ENCODE measurements around the gene CELF2. TPM values are rescaled to one million over a fixed set of nuclear protein-coding genes. Genes with fewer than 3 reads are reported as not detected.

Gene CELF2
- total RNA-seq, 1 donor from 2014 or later = 4.2 TPM

DNA sequence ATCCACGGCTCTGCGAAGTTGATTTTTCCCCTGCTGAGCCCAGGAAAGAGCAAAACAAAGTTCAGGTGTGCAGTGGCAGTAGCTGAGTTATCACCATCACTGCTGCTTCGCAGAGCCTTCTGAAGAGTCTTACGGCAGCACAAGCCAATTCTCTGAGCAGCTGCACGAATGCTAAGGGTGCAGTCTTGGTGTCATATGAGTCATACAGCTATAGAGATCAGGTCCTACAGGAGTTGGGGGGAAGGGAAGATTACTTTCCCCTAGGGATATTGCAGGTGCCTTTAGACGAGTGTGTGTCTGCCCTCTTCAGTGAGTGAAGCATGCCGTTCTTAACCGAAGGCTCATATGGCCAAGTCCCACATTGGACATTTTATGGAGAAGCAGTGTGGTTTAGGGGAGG is 227.8 kb downstream of the CELF2 start:
- no peak for DNase-seq (ENCODE audit: low read depth in 2 of 2)

GRCh38 chr10:11245981-11246590 is 228.4 kb downstream of the CELF2 start:
- no peak for DNase-seq (ENCODE audit: low read depth in 2 of 2)

GRCh38 chr10:11246752-11247467 is 229.2 kb downstream of the CELF2 start:
- no peak for DNase-seq (ENCODE audit: low read depth in 2 of 2)

DNA sequence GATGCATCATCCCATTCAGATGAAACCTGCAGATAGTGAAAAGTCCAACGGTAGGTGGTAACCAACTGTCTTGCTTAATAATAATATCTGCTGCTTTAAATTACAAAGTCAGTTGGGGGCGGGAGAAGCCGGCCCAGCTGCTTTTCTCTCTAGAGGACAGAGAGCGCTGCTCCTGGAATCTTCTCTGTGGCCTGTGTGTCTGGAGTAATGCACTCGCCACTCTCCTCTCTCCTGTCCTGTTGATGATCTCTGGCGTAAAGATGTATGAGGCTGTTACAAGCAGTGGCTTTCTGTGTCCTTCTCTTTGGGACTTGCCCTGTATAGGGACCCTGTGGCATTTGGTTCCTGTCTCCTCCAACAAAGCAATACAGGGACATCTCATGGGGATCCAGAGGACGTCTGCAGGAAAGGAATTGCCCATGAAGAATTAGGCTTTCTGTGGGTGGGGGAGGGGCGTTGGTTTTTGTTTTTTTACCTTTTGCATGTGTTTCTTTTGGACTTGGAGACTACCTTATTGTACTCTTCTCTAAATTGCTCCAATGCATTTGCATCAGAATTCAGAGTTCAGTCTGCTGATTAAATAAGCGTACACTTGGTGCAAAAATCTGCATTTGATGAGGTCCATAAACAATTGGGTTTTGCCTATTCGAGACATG is 231.6 kb downstream of the CELF2 start:
- DNase-seq (ENCODE audit: low read depth in 2 of 2) = no peak

DNA sequence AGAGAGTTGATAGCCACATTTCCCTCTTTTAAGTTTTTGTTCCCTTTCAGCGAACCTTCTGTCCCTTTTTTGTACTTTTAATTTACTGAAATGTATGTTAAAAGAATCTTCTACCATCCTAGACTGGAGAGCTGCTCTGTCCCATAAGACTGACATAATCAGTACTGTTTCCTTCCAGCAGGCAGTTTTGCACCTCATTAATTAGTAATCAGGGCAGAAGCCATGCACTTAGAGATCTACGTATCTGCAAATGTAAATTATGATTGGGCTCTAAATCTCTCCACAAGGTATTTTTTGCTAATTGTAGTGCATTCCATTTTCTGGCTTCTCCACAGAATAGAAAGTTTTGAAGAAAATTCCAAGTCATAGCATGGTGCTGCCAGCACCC is 232.1 kb downstream of the CELF2 start:
- DNase-seq (ENCODE audit: low read depth in 2 of 2) = no peak

DNA sequence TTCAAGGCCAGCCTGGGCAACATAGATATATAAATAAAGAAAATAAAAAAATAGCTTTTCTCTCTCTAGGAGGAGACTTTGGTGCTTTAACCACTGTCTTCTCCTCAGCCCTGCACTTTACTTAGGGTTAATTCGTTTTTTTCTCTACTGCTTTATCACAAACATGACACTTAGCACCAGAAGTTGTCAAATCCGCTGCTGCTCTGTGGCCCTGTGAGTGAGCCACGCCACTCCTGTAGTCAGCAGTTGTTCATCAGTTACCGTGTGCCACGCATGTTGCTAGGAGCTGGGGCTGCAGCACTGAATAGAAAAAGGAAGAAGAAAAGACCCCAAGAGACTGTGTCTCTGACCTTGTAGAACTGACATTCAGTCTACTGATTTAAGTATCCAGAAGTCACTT is 232.6 kb downstream of the CELF2 start:
- no peak for DNase-seq (ENCODE audit: low read depth in 2 of 2)

- no peak for DNase-seq (ENCODE audit: low read depth in 2 of 2)
These were observed 235.2 kb downstream of the CELF2 start for GRCh38 chr10:11252887-11253286.

DNA sequence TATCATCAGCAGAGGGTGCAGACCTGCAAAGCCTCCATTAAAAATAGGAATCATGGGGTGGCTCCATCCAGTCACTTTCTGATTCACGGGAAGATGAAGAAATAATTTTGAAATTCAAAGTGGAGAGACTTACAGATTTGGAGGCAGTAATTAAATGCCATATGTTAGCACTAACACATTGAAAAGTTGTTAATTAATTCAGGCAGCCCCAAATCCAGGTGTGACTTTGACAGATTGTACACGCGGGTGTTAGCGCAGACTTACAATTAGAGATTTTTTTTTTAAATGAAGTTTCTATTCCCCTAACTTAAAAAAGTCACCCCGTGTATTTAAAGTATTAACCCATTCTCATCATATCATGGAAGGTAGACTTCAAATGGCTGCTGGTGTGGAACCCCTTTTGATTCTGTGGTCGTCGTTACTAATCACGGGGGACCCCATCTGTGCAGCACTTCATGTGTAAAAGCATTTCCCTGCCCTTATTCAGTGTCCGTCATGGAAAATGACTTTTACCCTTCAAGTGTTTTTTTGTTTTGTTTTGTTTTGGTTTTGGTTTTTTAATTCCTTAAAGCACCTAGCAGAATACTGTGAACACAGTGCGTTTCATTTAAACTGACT is 235.8 kb downstream of the CELF2 start:
- DNase-seq (ENCODE audit: low read depth in 2 of 2) = no peak

DNA sequence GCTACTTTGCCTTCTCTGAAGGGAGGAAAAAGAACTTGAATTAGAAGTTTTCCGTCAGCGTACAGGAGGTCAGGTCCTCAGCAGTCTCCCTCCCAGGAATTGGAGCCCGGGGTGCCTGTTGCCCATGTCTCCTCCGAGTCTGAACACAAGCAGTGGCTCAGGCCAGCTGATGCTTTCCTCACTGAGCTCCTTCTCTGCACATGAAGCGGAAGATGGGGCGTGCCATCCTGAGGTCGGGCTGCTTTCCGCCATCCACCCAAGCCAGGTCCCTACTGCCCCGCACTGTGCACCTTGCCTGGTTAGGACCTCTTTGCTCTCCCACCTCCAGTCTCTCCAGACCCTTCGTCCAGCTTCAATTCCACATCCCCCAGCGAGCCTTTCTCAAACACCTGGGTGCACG is 237.5 kb downstream of the CELF2 start:
- no peak for DNase-seq (ENCODE audit: low read depth in 2 of 2)

GRCh38 chr10:11255796-11256444 is 238.2 kb downstream of the CELF2 start:
- DNase-seq (ENCODE audit: low read depth in 2 of 2) = no peak

DNA sequence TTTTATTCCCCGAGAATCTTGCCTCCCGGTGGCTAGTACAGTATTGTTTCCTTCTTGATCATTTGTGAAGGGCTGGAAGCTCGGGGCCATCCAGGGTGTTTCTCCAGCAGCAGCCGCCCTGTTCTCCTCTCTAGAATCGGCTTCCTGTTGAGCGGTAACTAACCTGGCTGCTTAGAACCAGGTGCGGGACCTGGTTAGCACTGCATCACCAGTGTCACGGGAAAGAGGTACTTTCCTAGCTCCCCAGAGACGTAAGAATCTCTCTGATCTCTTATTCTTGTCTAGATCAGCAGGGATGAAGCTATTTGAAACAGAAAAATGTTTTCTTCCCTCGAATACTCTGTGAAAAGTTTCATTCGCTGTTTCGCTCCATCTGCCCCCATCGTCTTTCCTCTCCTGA is 239.2 kb downstream of the CELF2 start:
- no peak for DNase-seq (ENCODE audit: low read depth in 2 of 2)

DNA sequence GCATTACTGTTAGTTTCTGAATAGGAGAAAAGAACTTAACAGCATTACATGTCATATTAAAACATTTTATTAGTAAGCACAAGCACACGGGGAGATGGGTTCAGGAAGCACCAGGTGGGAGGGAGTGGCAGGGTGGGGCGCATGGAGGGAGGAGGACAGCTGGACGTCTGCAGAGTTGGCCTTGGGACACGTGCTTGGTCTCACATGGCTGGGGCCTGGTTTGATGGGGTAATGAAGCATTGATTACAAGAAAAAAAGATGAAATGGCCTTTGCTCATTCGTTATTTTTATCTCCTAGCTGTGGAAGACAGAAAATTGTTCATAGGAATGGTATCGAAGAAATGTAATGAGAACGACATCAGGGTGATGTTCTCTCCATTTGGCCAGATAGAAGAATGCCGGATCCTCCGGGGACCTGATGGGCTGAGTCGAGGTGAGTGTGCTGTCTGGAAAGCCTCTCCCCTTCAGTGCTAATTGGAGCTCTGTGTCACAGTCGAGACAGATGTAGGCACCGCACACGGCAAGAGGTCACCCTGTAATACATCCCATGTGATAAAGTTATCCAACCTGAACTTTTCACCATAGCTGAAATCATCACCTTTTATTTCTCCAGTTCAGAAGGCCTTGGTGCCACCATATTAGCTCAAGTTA is 239.9 kb downstream of the CELF2 start:
- no peak for DNase-seq (ENCODE audit: low read depth in 2 of 2)

GRCh38 chr10:11260170-11260569 is 242.5 kb downstream of the CELF2 start:
- DNase-seq (ENCODE audit: low read depth in 2 of 2) = no peak

DNA sequence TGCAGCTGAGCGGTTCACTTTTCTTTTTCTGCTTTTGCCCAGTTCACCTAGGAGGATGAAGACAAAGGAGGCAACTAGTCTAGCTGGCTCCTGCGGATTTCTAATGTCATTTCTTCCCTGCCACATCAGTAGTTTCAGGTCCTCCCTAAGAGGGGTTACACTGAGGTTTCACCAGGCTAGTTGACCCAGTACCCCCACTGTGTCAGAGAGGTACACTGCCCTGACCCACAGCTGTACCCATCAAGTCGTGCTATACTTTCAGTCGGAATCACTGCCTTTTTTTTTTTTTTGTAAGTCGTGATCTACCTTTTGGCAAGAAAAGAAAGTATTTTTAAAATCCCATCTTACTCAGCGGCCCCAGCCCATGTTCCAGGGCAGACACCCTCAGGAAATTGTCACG is 243.5 kb downstream of the CELF2 start:
- DNase-seq (ENCODE audit: low read depth in 2 of 2) = no peak

- DNase-seq (ENCODE audit: low read depth in 2 of 2) = no peak
These were observed 244.2 kb downstream of the CELF2 start for GRCh38 chr10:11261687-11262493.

DNA sequence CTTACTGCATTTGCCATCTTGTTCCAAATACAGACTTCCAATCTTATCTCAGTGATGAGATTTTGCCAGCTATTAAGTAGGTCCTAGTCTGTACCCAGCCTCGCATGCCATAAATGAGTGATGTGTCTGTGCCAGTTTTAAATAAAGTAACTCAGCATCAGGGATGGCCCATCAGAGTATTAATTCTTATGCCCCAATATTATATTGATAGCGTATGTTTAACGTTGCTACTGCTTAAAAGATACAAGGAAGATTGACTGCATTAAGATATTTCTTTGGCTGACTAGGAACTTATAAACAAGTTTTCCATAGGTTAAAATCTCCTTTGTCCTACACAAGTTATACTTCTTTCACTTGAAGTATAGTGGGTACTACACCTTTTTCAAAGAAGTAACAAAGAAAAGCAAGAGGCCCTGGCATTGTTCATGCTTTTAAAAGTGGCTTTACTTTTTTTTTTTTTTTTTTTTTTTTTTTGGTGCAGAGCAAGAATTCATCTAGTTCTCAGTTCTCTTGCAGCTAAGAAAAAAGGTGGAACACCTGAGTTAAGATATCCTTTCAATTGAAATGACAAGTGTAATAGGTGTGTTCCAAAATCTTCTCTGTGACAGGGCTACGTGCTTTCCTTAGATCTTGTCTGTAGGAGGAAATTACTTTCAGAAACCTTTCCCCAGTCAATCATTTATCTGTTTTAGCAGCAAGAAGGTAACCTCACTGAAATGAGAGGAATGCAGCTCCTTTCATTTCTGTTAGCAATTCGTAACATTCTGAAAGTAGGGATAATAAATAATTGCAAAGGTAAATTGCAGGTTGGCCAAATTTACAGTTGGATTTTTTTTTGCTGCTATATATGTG is 245.0 kb downstream of the CELF2 start:
- no peak for DNase-seq (ENCODE audit: low read depth in 2 of 2)

DNA sequence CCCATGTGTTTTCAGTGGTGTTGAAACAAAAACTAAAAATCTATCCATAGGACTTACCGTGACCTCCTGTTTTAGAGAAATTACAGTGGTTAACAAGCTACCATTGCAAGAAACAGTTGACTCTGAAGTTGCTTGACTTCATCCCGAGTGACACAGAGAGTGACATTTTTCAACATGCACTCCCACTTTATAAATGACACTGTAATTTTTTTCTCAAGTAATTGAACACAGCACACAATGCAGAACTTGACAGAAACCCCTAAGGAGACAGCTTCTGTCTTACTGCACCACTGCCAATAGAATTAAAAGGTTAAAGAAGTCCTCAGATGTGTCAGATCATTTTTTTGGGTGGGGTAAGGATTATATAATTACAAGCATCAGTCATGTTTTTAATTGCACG is 246.1 kb downstream of the CELF2 start:
- no peak for DNase-seq (ENCODE audit: low read depth in 2 of 2)

DNA sequence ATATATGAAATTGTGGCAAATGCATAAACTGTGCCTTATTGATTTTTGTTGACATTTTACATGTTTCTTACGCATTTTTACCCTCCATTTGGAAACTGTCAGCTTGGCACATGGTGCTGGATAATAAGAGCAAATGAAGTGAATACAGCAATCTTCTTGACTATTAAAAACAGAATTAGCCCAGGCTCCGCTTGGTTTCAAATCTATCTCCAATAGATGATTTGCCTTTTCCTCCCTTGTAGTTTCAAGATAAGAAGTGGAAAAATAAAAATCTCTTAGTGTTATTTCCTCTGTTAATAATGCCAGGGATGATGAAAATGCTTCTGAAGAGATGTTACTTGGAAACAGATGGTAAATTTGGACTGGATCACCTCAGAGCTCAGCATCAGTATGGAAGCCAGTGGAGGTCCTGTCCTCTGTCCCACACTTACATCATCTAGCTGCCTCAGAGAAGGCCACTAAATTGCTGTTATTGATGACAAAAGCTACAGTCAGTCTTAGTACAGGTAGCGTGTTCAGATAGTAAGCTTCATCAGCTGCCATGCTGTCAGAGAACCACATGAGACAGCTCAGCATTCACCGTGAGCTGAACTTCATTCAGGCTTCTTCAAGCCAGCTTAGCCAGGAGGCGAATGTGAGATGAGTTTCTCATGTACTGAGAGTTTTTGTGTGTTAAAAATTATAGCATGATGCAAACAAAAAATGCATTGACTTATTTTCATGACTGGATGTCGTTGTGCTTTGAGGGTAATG is 246.8 kb downstream of the CELF2 start:
- DNase-seq (ENCODE audit: low read depth in 2 of 2) = no peak

DNA sequence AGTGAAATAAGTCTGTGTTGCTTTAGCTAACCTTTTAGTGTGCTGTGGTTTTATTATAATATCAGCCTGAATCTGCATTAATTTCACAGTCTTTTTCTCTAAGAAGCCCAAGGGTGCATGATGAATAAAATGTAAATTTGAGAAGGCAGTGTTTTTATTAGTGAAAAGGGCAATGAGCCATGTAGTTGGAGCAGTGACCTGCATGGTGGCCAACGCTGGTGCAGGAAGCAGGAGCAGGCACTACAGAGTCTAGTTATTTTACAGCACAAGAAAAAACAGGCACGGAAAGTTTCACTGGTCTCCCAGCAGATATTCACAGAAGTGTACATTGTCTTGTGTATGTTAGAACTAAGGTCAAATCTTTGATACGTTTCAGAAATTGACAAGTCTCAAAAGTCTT is 247.8 kb downstream of the CELF2 start:
- DNase-seq (ENCODE audit: low read depth in 2 of 2) = no peak

All from lung microvascular endothelial cell (primary cell).